Measurements from ENCODE around the gene DCD.
"Not testable (repeated sequence)": the region's sequence is repeated elsewhere in the genome, so short reads cannot be mapped to it uniquely, and the experiment has no call there.

DCD gene

GRCh38 chr12:54657105-54657607 lies 9.0 kb upstream of the DCD start:
- intact Hi-C loops (cut with DNase I) = no loop called here
- DNase-seq = no peak

- intact Hi-C loops (cut with DNase I) = no loop called here
- no peak for DNase-seq
These were observed 6.8 kb upstream of the DCD start for GRCh38 chr12:54654926-54655325.

GRCh38 chr12:54653025-54653424 lies 4.9 kb upstream of the DCD start:
- intact Hi-C loops (cut with DNase I) = no loop called here
- no peak for DNase-seq

GRCh38 chr12:54650889-54651288 lies 2.7 kb upstream of the DCD start:
- intact Hi-C loops (cut with DNase I) = no loop called here
- no peak for DNase-seq

- intact Hi-C loops (cut with DNase I) = no loop called here
- DNase-seq = no peak
These were observed 2.2 kb upstream of the DCD start for GRCh38 chr12:54650409-54650808.

- DNase-seq = no peak
- intact Hi-C loops (cut with DNase I) = no loop called here
These were observed 1.7 kb upstream of the DCD start for GRCh38 chr12:54649825-54650224.

GRCh38 chr12:54641554-54641953 lies 6.6 kb downstream of the DCD start:
- no peak for DNase-seq

GRCh38 chr12:54641089-54641488 lies 7.1 kb downstream of the DCD start:
- intact Hi-C loops (cut with DNase I) = no loop called here
- DNase-seq = no peak

More at GRCh38 chr12:54641554-54641953, 6.6 kb downstream of the DCD start:
- intact Hi-C loops (cut with DNase I) = no loop called here

GRCh38 chr12:54639112-54639511 lies 9.1 kb downstream of the DCD start:
- intact Hi-C loops (cut with DNase I); DNase-seq: not testable (repeated sequence)

- intact Hi-C loops (cut with DNase I) = no loop called here
- no peak for DNase-seq
These were observed 13.4 kb downstream of the DCD start, which contains the start of gene LACRT for GRCh38 chr12:54634795-54635194. Gene LACRT, minus strand, starts transcription at chr12:54634895. Its CDS starts 54 bp downstream, at chr12:54634841.

GRCh38 chr12:54631988-54632728 lies 16.0 kb downstream of the DCD start:
- no peak for DNase-seq
- intact Hi-C loops (cut with DNase I) = no loop called here

- intact Hi-C loops (cut with DNase I) = no loop called here
These were observed 16.6 kb downstream of the DCD start for GRCh38 chr12:54631551-54631950.

GRCh38 chr12:54629925-54630324 lies 18.2 kb downstream of the DCD start:
- DNase-seq = no peak
- intact Hi-C loops (cut with DNase I) = no loop called here

More at GRCh38 chr12:54631551-54631950, 16.6 kb downstream of the DCD start:
- DNase-seq = no peak

GRCh38 chr12:54628186-54628846 lies 19.8 kb downstream of the DCD start:
- DNase-seq = no peak
- intact Hi-C loops (cut with DNase I) = no loop called here

GRCh38 chr12:54627304-54627703 lies 20.9 kb downstream of the DCD start:
- intact Hi-C loops (cut with DNase I) = no loop called here

GRCh38 chr12:54625598-54625997 lies 22.6 kb downstream of the DCD start:
- intact Hi-C loops (cut with DNase I) = no loop called here

More at GRCh38 chr12:54627304-54627703, 20.9 kb downstream of the DCD start:
- no peak for DNase-seq

GRCh38 chr12:54624315-54625279 lies 23.6 kb downstream of the DCD start:
- intact Hi-C loops (cut with DNase I) = no loop called here
- no peak for DNase-seq

More at GRCh38 chr12:54625598-54625997, 22.6 kb downstream of the DCD start:
- no peak for DNase-seq

GRCh38 chr12:54622463-54623183 lies 25.5 kb downstream of the DCD start:
- DNase-seq = no peak
- intact Hi-C loops (cut with DNase I) = no loop called here

GRCh38 chr12:54616933-54617680 lies 31.1 kb downstream of the DCD start:
- intact Hi-C loops (cut with DNase I) = no loop called here
- DNase-seq = no peak
